Measurements from ENCODE around the gene PTPRM. TPM values are rescaled to one million over a fixed set of nuclear protein-coding genes. Genes with fewer than 3 reads are reported as not detected.

The PTPRM gene
- total RNA-seq, 1 experiment from 2014 or later: 45.6 TPM

DNA sequence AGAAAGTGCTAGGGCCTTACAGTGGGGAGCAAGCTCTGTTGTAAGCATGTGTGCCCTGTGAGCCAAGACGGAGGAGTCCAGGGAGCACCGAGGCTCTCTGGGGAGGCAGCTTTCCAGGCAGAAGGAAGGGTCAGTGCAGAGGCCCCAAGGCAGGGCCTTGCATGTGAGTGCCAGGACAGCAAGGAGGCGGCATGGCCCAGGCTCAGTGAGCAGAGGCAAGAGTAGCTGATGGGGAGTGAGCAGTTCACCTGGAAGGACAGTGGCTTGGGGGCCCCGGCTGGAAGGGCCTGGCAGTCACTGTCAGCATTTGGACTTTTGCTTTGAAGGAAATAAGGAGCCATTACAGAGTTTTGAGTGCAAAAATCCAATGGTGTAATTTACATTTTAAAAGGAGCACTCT is 818.3 kb downstream of the PTPRM start:
- no peaks in the 10 kb centered on the region for H3F3A ChIP-seq (ENCODE audit: low read length, unreplicated experiment)
- H3K4me1 ChIP-seq (ENCODE audit: insufficient read depth, low read length): no peaks in the 10 kb centered on the region
- no peaks in the 10 kb centered on the region for H3K36me3 ChIP-seq (ENCODE audit: low read depth, low read length)
- H3K79me2 ChIP-seq (ENCODE audit: low read length): no peaks in the 10 kb centered on the region
- H3K9me3 ChIP-seq (ENCODE audit: low read length): no peaks in the 10 kb centered on the region
- DNase-seq (no peak), ATAC-seq (no peak)
- TF ChIP-seq, protein P1, sequence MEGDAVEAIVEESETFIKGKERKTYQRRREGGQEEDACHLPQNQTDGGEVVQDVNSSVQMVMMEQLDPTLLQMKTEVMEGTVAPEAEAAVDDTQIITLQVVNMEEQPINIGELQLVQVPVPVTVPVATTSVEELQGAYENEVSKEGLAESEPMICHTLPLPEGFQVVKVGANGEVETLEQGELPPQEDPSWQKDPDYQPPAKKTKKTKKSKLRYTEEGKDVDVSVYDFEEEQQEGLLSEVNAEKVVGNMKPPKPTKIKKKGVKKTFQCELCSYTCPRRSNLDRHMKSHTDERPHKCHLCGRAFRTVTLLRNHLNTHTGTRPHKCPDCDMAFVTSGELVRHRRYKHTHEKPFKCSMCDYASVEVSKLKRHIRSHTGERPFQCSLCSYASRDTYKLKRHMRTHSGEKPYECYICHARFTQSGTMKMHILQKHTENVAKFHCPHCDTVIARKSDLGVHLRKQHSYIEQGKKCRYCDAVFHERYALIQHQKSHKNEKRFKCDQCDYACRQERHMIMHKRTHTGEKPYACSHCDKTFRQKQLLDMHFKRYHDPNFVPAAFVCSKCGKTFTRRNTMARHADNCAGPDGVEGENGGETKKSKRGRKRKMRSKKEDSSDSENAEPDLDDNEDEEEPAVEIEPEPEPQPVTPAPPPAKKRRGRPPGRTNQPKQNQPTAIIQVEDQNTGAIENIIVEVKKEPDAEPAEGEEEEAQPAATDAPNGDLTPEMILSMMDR (conservative IDR thresholded peaks at IDR 0.05; ENCODE audit: low read depth, low read length): no peak
- TF ChIP-seq EZH2 (IDR thresholded peaks at IDR 0.05; ENCODE audit: low read length, unreplicated experiment) (no peak), EZH2phosphoT487 (IDR thresholded peaks at IDR 0.05; ENCODE audit: borderline replicate concordance, low read length) (no peak)
- H4K20me1 ChIP-seq (ENCODE audit: low read length): no peaks in the 10 kb centered on the region
- ChIA-PET CTCF (no interaction called here), POLR2A (ENCODE audit: unreplicated experiment) (no interaction called here)
- intact Hi-C loops (cut with micrococcal nuclease): loop anchor here (5.0 to 10.0 kb wide), 6 partner anchors 58 to 1111 kb away; no protein-coding TSS in a partner anchor
- no peaks in the 10 kb centered on the region for H3K9me2 ChIP-seq (replicated peaks; ENCODE audit: low read length)
- no peak overlapping the region for H3K4me2 ChIP-seq (ENCODE audit: low read length)
- no TSS peak for BruUV-seq (replicated peaks)
- no peak overlapping the region for H3K9ac ChIP-seq (ENCODE audit: low read length)
- H3K27ac ChIP-seq (ENCODE audit: low read length): no peak overlapping the region
- no peak overlapping the region for H3K4me3 ChIP-seq (ENCODE audit: low read length)
- H3K27me3 ChIP-seq (ENCODE audit: low read length): no peaks in the 10 kb centered on the region
- no peak overlapping the region for H2AFZ ChIP-seq (ENCODE audit: low read length)

DNA sequence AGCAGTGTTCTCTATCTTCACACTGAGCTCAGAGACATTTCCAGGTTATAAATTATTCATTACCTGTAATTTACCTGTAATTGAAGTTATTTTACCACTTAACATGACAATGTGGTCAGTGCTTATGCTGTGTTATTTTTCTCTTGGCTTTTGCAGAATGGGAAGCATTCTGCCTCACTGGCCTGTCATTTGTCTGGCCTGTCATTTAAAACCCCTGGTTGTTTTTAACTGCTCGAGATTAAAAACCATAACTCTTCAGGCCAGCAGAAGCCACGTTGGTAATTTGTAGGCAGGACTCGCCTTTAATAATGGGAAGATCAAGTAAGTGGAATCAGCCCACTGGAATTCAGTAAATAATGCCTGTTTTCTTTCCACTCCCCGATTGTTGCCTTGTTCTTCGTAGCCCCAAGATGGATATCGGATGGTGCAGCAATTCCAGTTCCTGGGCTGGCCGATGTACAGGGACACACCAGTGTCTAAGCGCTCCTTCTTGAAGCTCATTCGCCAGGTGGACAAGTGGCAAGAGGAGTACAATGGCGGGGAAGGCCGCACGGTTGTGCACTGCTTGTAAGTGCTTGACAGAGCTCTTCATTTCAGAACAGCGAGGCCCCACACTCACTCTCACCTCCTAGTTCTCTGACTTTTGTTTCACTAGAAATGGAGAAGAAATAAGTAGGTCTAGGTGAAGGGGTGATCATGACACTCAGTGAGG is 819.7 kb downstream of the PTPRM start:
- no peaks in the 10 kb centered on the region for H3K4me1 ChIP-seq (ENCODE audit: insufficient read depth, low read length)
- ChIA-PET CTCF (no interaction called here), POLR2A (ENCODE audit: unreplicated experiment) (no interaction called here)
- no peaks in the 10 kb centered on the region for H3K27me3 ChIP-seq (ENCODE audit: low read length)
- no peak for ATAC-seq
- H3K9me3 ChIP-seq (ENCODE audit: low read length): no peaks in the 10 kb centered on the region
- BruUV-seq (replicated peaks): no TSS peak
- no peaks in the 10 kb centered on the region for H3K36me3 ChIP-seq (ENCODE audit: low read depth, low read length)
- H3K4me2 ChIP-seq (ENCODE audit: low read length): no peak overlapping the region
- no peaks in the 10 kb centered on the region for H3K79me2 ChIP-seq (ENCODE audit: low read length)
- DNase-seq: no peak
- H3F3A ChIP-seq (ENCODE audit: low read length, unreplicated experiment): no peaks in the 10 kb centered on the region
- TF ChIP-seq EZH2 (IDR thresholded peaks at IDR 0.05; ENCODE audit: low read length, unreplicated experiment): no peak
- TF ChIP-seq, protein P1 (conservative IDR thresholded peaks at IDR 0.05; ENCODE audit: low read depth, low read length): no peak
- no peak for TF ChIP-seq EZH2phosphoT487 (IDR thresholded peaks at IDR 0.05; ENCODE audit: borderline replicate concordance, low read length)
- H2AFZ ChIP-seq (ENCODE audit: low read length): no peak overlapping the region
- H3K9ac ChIP-seq (ENCODE audit: low read length): no peak overlapping the region
- no peaks in the 10 kb centered on the region for H3K9me2 ChIP-seq (replicated peaks; ENCODE audit: low read length)
- no peak overlapping the region for H3K4me3 ChIP-seq (ENCODE audit: low read length)
- H3K27ac ChIP-seq (ENCODE audit: low read length): no peak overlapping the region
- intact Hi-C loops (cut with micrococcal nuclease): loop anchor here (5.0 to 10.0 kb wide), 6 partner anchors 60 to 1112 kb away; no protein-coding TSS in a partner anchor
- H4K20me1 ChIP-seq (ENCODE audit: low read length): no peaks in the 10 kb centered on the region
